Loucy (cell line): ENCODE results near the gene DTNB.

ENCODE experiments used
- H2AFZ ChIP-seq: fragments of 200-600 bp; sonication (generic); 2 replicates; pipeline ENCODE4 v1.6.0; 2016; ENCODE audit warnings: antibody characterized with exemption, mild to moderate bottlenecking, low read length, moderate library complexity
- H3F3A ChIP-seq: fragments of 200-600 bp; 2 replicates; pipeline ENCODE4 v1.6.0; 2016; ENCODE audit warnings: antibody characterized with exemption, low read depth, mild to moderate bottlenecking
- H3K27me3 ChIP-seq: fragments of 200-600 bp; sonication (generic); 2 replicates; pipeline ENCODE4 v1.6.1; 2014; ENCODE audit warnings: low read length, mild to moderate bottlenecking; ENCODE audit not compliant: insufficient read depth, poor library complexity, severe bottlenecking
- H3K36me3 ChIP-seq: fragments of 200-600 bp; sonication (generic); 2 replicates; pipeline ENCODE4 v1.6.1; 2016; ENCODE audit warnings: low read length; ENCODE audit not compliant: insufficient read depth
- H3K4me1 ChIP-seq: fragments of 200-600 bp; sonication (generic); 2 replicates; pipeline ENCODE4 v1.5.1; 2014; ENCODE audit warnings: low read length, mild to moderate bottlenecking; ENCODE audit not compliant: insufficient read depth, poor library complexity, severe bottlenecking
- H3K4me2 ChIP-seq: fragments of 200-600 bp; sonication (generic); 2 replicates; pipeline ENCODE4 v1.6.0; 2014; ENCODE audit warnings: antibody characterized with exemption, low read length, low read depth, mild to moderate bottlenecking; ENCODE audit not compliant: poor library complexity, severe bottlenecking
- H3K4me3 ChIP-seq: fragments of 200-600 bp; sonication (generic); 2 replicates; pipeline ENCODE4 v1.5.1; 2014; ENCODE audit warnings: low read length, mild to moderate bottlenecking, mixed read lengths; ENCODE audit not compliant: poor library complexity, severe bottlenecking
- H3K79me2 ChIP-seq: fragments of 200-600 bp; sonication (generic); 2 replicates; pipeline ENCODE4 v1.6.1; 2014; ENCODE audit warnings: low read length; ENCODE audit not compliant: insufficient read depth
- H3K9ac ChIP-seq: fragments of 200-600 bp; sonication (generic); 2 replicates; pipeline ENCODE4 v1.6.0; 2014; ENCODE audit warnings: mild to moderate bottlenecking, low read depth, low read length, moderate library complexity; ENCODE audit not compliant: poor library complexity, severe bottlenecking
- H3K9me2 ChIP-seq: fragments of 200-600 bp; sonication (generic); replicated peaks from 2 replicates; pipeline ENCODE4 v1.6.1; 2016; ENCODE audit warnings: low read depth, low read length, mixed read lengths
- H3K9me3 ChIP-seq: fragments of 200-600 bp; sonication (generic); 2 replicates; pipeline ENCODE4 v1.6.1; 2014; ENCODE audit warnings: mild to moderate bottlenecking, antibody characterized with exemption, low read length, low read depth; ENCODE audit not compliant: insufficient read depth
- H4K20me1 ChIP-seq: fragments of 200-600 bp; sonication (generic); 2 replicates; pipeline ENCODE4 v1.6.0; 2014; ENCODE audit warnings: antibody characterized with exemption, low read length, mild to moderate bottlenecking; ENCODE audit not compliant: insufficient read depth, poor library complexity, severe bottlenecking
- EZH2phosphoT487 ChIP-seq: fragments of 200-600 bp; IDR thresholded peaks from 2 replicates; pipeline ENCODE4 v1.6.1; 2018; ENCODE audit warnings: antibody characterized with exemption, mild to moderate bottlenecking, moderate library complexity, borderline replicate concordance
- TF ChIP-seq, protein P1 (sequence below): fragments of 200-600 bp; sonication (generic); conservative IDR thresholded peaks from 2 replicates; pipeline ENCODE4 v1.5.1; 2014; ENCODE audit warnings: mild to moderate bottlenecking, antibody characterized with exemption, low read length

DTNB gene

GRCh38 chr2:25330937-25331336 is 342.4 kb downstream of the DTNB start:
- no peak overlapping the region for H2AFZ ChIP-seq
- H3K9me3 ChIP-seq = peaks cover 9% of the 10 kb centered on the region; the same call in 1 of the 2 replicates
- H3K4me1 ChIP-seq = peaks cover 13% of the 10 kb centered on the region
- H4K20me1 ChIP-seq = no peaks in the 10 kb centered on the region
- TF ChIP-seq, protein P1, sequence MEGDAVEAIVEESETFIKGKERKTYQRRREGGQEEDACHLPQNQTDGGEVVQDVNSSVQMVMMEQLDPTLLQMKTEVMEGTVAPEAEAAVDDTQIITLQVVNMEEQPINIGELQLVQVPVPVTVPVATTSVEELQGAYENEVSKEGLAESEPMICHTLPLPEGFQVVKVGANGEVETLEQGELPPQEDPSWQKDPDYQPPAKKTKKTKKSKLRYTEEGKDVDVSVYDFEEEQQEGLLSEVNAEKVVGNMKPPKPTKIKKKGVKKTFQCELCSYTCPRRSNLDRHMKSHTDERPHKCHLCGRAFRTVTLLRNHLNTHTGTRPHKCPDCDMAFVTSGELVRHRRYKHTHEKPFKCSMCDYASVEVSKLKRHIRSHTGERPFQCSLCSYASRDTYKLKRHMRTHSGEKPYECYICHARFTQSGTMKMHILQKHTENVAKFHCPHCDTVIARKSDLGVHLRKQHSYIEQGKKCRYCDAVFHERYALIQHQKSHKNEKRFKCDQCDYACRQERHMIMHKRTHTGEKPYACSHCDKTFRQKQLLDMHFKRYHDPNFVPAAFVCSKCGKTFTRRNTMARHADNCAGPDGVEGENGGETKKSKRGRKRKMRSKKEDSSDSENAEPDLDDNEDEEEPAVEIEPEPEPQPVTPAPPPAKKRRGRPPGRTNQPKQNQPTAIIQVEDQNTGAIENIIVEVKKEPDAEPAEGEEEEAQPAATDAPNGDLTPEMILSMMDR = no peak
- no peak for TF ChIP-seq EZH2phosphoT487
- H3K27me3 ChIP-seq = no peaks in the 10 kb centered on the region
- H3K79me2 ChIP-seq = peaks cover 26% of the 10 kb centered on the region; the same call in 1 of the 2 replicates
- no peaks in the 10 kb centered on the region for H3K9me2 ChIP-seq
- H3K4me2 ChIP-seq = no peak overlapping the region
- H3K4me3 ChIP-seq = no peak overlapping the region
- H3K9ac ChIP-seq = no peak overlapping the region
- no peaks in the 10 kb centered on the region for H3F3A ChIP-seq
- peaks cover 13% of the 10 kb centered on the region; the same call in 1 of the 2 replicates for H3K36me3 ChIP-seq

DNA sequence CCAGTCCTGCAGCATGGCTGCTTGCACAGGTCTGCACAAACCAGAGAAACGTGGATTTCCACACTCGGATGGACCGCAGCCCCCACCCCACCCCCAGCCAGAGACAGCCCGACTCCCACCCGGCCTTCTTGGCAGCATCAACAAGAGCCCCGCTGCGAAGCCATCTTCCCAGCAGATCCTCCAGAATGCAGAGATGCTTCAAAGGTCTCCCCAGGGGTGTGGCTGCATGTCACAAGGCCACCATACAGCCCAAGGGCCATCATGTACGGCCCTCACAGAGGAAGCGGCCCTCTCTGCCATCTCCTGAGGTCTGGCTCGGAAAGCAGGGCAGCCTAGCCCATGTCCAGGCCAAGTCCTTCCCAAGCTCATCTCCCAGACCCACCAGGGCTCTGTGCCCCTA is 343.1 kb downstream of the DTNB start:
- Histone ChIP-seq H3K9ac (no peak overlapping the region), H3K9me2 (no peaks in the 10 kb centered on the region), H3K36me3 (peaks cover 13% of the 10 kb centered on the region; the same call in 1 of the 2 replicates), H2AFZ (no peak overlapping the region), H3K79me2 (peaks cover 24% of the 10 kb centered on the region; the same call in 1 of the 2 replicates), H4K20me1 (no peaks in the 10 kb centered on the region), H3F3A (no peaks in the 10 kb centered on the region), H3K4me1 (peaks cover 10% of the 10 kb centered on the region), H3K4me2 (no peak overlapping the region), H3K27me3 (no peaks in the 10 kb centered on the region), H3K9me3 (peaks cover 9% of the 10 kb centered on the region; the same call in 1 of the 2 replicates), H3K4me3 (no peak overlapping the region)
- TF ChIP-seq, protein P1 = no peak
- no peak for TF ChIP-seq EZH2phosphoT487

GRCh38 chr2:25328152-25329085 is 345.0 kb downstream of the DTNB start:
- no peak for TF ChIP-seq EZH2phosphoT487
- TF ChIP-seq, protein P1 = no peak
- no peak overlapping the region for H3K4me2 ChIP-seq
- peaks cover 18% of the 10 kb centered on the region; the same call in 1 of the 2 replicates for H3K79me2 ChIP-seq
- no peaks in the 10 kb centered on the region for H3K27me3 ChIP-seq
- no peak overlapping the region for H3K9ac ChIP-seq
- peaks cover 9% of the 10 kb centered on the region; the same call in 1 of the 2 replicates for H3K9me3 ChIP-seq
- H3K36me3 ChIP-seq = peaks cover 13% of the 10 kb centered on the region; the same call in 1 of the 2 replicates
- H2AFZ ChIP-seq = no peak overlapping the region
- H3F3A ChIP-seq = no peaks in the 10 kb centered on the region
- H3K4me1 ChIP-seq = no peaks in the 10 kb centered on the region
- no peaks in the 10 kb centered on the region for H3K9me2 ChIP-seq
- no peaks in the 10 kb centered on the region for H4K20me1 ChIP-seq
- no peak overlapping the region for H3K4me3 ChIP-seq
